HCT116 (cell line): Measurements from ENCODE around the gene SPTB. TPM values are rescaled to one million over a fixed set of nuclear protein-coding genes. Genes with fewer than 3 reads are reported as not detected.

Source experiments
- ATAC-seq: fragments of 200-7000 bp; cut with Tn5 transposase; 2 replicates; pipeline ENCODE4 v1.9.1; 2020; ENCODE audit warnings: mild to moderate bottlenecking, moderate library complexity
- BruUV-seq: library from RNA; stranded (reverse); fragments of 400-500 nt; replicated peaks from 2 replicates; lab custom pipeline; 2021; lab: Mats Ljungman, UMichigan
- CTCF ChIA-PET: fragments of 300-600 bp; sonication (Branson Sonifier 250); formaldehyde crosslinking; loops from one replicate; lab custom pipeline; 2021; ENCODE audit warnings: antibody characterized with exemption; lab: Charles Lee
- POLR2A ChIA-PET: fragments of 300-600, 350-600 bp; sonication (Branson Sonifier 250); formaldehyde crosslinking; loops from one replicate; lab custom pipeline; 2021; ENCODE audit warnings: antibody characterized with exemption; lab: Charles Lee
- RAD21 ChIA-PET, 2 experiments: fragments of 300-600 bp; sonication (Branson Sonifier 250); formaldehyde crosslinking; loops; one replicate each; lab custom pipeline; 2023; ENCODE audit warnings: low total read pairs in 2 of 2; ENCODE audit not compliant: uncharacterized antibody in 2 of 2, unreplicated experiment in 2 of 2, low non-redundant PET in 1 of 2; lab: Charles Lee
- DNase-seq: peaks from one replicate; pipeline ENCODE4 v3.0.0-alpha.2; 2010; ENCODE audit warnings: low read depth, low spot score
- H2AFZ ChIP-seq: fragments of 200-600 bp; shearing (Covaris generic), sonication (generic); 2 replicates; pipeline ENCODE4 v1.6.1; 2017; ENCODE audit warnings: low read depth, mixed run types, mixed read lengths, antibody characterized with exemption, low read length; ENCODE audit not compliant: poor library complexity, severe bottlenecking
- H3K27ac ChIP-seq: 2 replicates; pipeline ENCODE4 v1.5.1; 2012; ENCODE audit warnings: low read depth, low read length
- H3K27me3 ChIP-seq: fragments of 200-600 bp; sonication (generic); 2 replicates; pipeline ENCODE4 v1.6.1; 2016; ENCODE audit warnings: mixed run types, low read length, mixed read lengths; ENCODE audit not compliant: insufficient read depth
- H3K36me3 ChIP-seq, 2 experiments: fragments of 200-500 bp in 1 of 2; fragments of 200-600 bp in 1 of 2; sonication (Bioruptor generic) in 1 of 2; sonication (generic) in 1 of 2; 2 replicates each; pipeline versions ENCODE4 v1.5.1 to v1.6.1; 2014 to 2016; ENCODE audit warnings: low read length in 2 of 2, inconsistent platforms in 1 of 2, mixed read lengths in 1 of 2, mixed run types in 1 of 2; ENCODE audit not compliant: insufficient read depth in 2 of 2, control insufficient read depth in 1 of 2
- H3K4me1 ChIP-seq, 2 experiments: fragments of 200-600 bp in 1 of 2; sonication (generic) in 1 of 2; 2 replicates each; pipeline versions ENCODE4 v1.5.1 to v1.6.1; 2012 to 2017; ENCODE audit warnings: low read length in 2 of 2, inconsistent platforms in 1 of 2, mild to moderate bottlenecking in 1 of 2, mixed read lengths in 1 of 2, mixed run types in 1 of 2, moderate library complexity in 1 of 2; ENCODE audit not compliant: insufficient read depth in 2 of 2, control insufficient read depth in 1 of 2
- H3K4me2 ChIP-seq: fragments of 200-600 bp; sonication (generic); 2 replicates; pipeline ENCODE4 v1.6.1; 2017; ENCODE audit warnings: mixed run types, low read length, mixed read lengths
- H3K4me3 ChIP-seq, 2 experiments: fragments of 200-600 bp in 1 of 2; sonication (generic) in 1 of 2; replicated peaks in 1 of 2; 2 replicates each; pipeline ENCODE4 v1.5.1; 2011 to 2016; ENCODE audit warnings: low read length in 2 of 2, control low read depth in 1 of 2, low read depth in 1 of 2, mild to moderate bottlenecking in 1 of 2, mixed read lengths in 1 of 2, mixed run types in 1 of 2
- H3K79me2 ChIP-seq: fragments of 200-600 bp; sonication (generic); 2 replicates; pipeline ENCODE4 v1.6.1; 2017; ENCODE audit warnings: mild to moderate bottlenecking, mixed run types, low read length, moderate library complexity, mixed read lengths; ENCODE audit not compliant: insufficient read depth
- H3K9ac ChIP-seq: fragments of 200-600 bp; sonication (generic); 2 replicates; pipeline ENCODE4 v1.6.1; 2016; ENCODE audit warnings: low read length, mixed read lengths
- H3K9me2 ChIP-seq: fragments of 200-600 bp; sonication (generic), shearing (Covaris generic); 2 replicates; pipeline ENCODE4 v1.6.1; 2017; ENCODE audit warnings: mixed run types, mild to moderate bottlenecking, moderate library complexity; ENCODE audit not compliant: insufficient read depth
- H3K9me3 ChIP-seq, 2 experiments: fragments of 200-500 bp in 1 of 2; fragments of 200-600 bp in 1 of 2; sonication (Bioruptor generic) in 1 of 2; sonication (generic) in 1 of 2; 2 replicates each; pipeline ENCODE4 v1.6.1; 2014 to 2017; ENCODE audit warnings: low read length in 2 of 2, mixed read lengths in 2 of 2, inconsistent platforms in 1 of 2, low read depth in 1 of 2, mild to moderate bottlenecking in 1 of 2, mixed run types in 1 of 2, moderate library complexity in 1 of 2; ENCODE audit not compliant: control insufficient read depth in 1 of 2, insufficient read depth in 1 of 2
- H4K20me1 ChIP-seq: fragments of 200-600 bp; sonication (generic), shearing (Covaris generic); 2 replicates; pipeline ENCODE4 v1.6.1; 2017; ENCODE audit warnings: mixed run types, mild to moderate bottlenecking, moderate library complexity; ENCODE audit not compliant: insufficient read depth
- EZH2 ChIP-seq: fragments of 200-600 bp; sonication (generic); IDR thresholded peaks from 2 replicates; pipeline ENCODE4 v1.6.1; 2017; ENCODE audit warnings: antibody characterized with exemption, mixed run types
- FOSL1 ChIP-seq: IDR thresholded peaks from 2 replicates; pipeline ENCODE4 v1.6.1; 2012; ENCODE audit warnings: low read depth
- SIN3A ChIP-seq: IDR thresholded peaks from 2 replicates; pipeline ENCODE4 v1.6.1; 2012; ENCODE audit warnings: low read depth
- SRF ChIP-seq: IDR thresholded peaks from 2 replicates; pipeline ENCODE4 v1.6.1; 2012; ENCODE audit warnings: low read depth
- TCF7L2 ChIP-seq: IDR thresholded peaks from 2 replicates; pipeline ENCODE4 v1.7.0; 2011; ENCODE audit warnings: borderline replicate concordance, inconsistent platforms; ENCODE audit not compliant: insufficient read depth, insufficient read length; ENCODE audit errors: extremely low read depth
- ZFX ChIP-seq: fragments of 450-650 bp; IDR thresholded peaks from 2 replicates; pipeline ENCODE4 v1.6.1; 2017
- ZNF274 ChIP-seq: fragments of 200-500 bp; sonication (Bioruptor generic); IDR thresholded peaks from 2 replicates; pipeline ENCODE4 v1.6.1; 2014; ENCODE audit warnings: mild to moderate bottlenecking, low read depth, low read length, inconsistent platforms
- intact Hi-C: fragments of 100-400 bp; cut with micrococcal nuclease; formaldehyde crosslinking; loops from 2 replicates; pipeline ENCODE4 v1.10.0; 2022
- total RNA-seq: library from RNA; stranded (reverse); gene quantifications from one replicate; pipeline ENCODE4 v1.2.1, GENCODE V29; 2021; ENCODE audit not compliant: unreplicated experiment
- TF ChIP-seq, protein P1 (sequence below): IDR thresholded peaks from 2 replicates; pipeline ENCODE4 v1.6.1; 2012; ENCODE audit warnings: low read depth

SPTB gene
- total RNA-seq, 1 experiment from 2014 or later: 4.2 TPM

GRCh38 chr14:64831419-64831818, 48.3 kb downstream of the SPTB start:
- intact Hi-C loops: no loop called here
- Histone ChIP-seq H2AFZ (no peak overlapping the region), H3K9me3 (no peaks in the 10 kb centered on the region), H3K27ac (no peak overlapping the region), H3K9ac (no peak overlapping the region), H3K4me2 (no peak overlapping the region), H4K20me1 (no peaks in the 10 kb centered on the region), H3K4me1 (peaks cover 0 to 2% of the 10 kb centered on the region in 2 experiments; a peak in 1 of 4 replicates), H3K27me3 (no peaks in the 10 kb centered on the region), H3K9me2 (no peaks in the 10 kb centered on the region), H3K79me2 (no peaks in the 10 kb centered on the region), H3K36me3 (no peaks in the 10 kb centered on the region), H3K4me3 (no peak overlapping the region)
- no TSS peak for BruUV-seq
- ATAC-seq (no peak), DNase-seq (no peak)
- no peak for TF ChIP-seq SRF
- no peak for TF ChIP-seq FOSL1
- TF ChIP-seq ZNF274: no peak
- TF ChIP-seq, protein P1, sequence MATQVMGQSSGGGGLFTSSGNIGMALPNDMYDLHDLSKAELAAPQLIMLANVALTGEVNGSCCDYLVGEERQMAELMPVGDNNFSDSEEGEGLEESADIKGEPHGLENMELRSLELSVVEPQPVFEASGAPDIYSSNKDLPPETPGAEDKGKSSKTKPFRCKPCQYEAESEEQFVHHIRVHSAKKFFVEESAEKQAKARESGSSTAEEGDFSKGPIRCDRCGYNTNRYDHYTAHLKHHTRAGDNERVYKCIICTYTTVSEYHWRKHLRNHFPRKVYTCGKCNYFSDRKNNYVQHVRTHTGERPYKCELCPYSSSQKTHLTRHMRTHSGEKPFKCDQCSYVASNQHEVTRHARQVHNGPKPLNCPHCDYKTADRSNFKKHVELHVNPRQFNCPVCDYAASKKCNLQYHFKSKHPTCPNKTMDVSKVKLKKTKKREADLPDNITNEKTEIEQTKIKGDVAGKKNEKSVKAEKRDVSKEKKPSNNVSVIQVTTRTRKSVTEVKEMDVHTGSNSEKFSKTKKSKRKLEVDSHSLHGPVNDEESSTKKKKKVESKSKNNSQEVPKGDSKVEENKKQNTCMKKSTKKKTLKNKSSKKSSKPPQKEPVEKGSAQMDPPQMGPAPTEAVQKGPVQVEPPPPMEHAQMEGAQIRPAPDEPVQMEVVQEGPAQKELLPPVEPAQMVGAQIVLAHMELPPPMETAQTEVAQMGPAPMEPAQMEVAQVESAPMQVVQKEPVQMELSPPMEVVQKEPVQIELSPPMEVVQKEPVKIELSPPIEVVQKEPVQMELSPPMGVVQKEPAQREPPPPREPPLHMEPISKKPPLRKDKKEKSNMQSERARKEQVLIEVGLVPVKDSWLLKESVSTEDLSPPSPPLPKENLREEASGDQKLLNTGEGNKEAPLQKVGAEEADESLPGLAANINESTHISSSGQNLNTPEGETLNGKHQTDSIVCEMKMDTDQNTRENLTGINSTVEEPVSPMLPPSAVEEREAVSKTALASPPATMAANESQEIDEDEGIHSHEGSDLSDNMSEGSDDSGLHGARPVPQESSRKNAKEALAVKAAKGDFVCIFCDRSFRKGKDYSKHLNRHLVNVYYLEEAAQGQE: no peak
- no peak for TF ChIP-seq SIN3A
- no peak for TF ChIP-seq TCF7L2
- no peak for TF ChIP-seq EZH2
- no peak for TF ChIP-seq ZFX
- RAD21 ChIA-PET: no interaction called here
- CTCF ChIA-PET: interaction anchor here (1.1 kb wide), 1 partner anchor 9 kb away, joined by 3 read pairs; no protein-coding TSS in a partner anchor
- POLR2A ChIA-PET: no interaction called here
